MV-4-11 (cell line): Measurements from ENCODE around the gene SNRK.

Experiments
- DNase-seq: peaks from one replicate; lab custom pipeline; 2025; lab: John Stamatoyannopoulos, UW

The SNRK gene

GRCh38 chr3:43372007-43372740 is 85.8 kb downstream of the SNRK start:
- DNase-seq: no peak

- no peak for DNase-seq
Measured at GRCh38 chr3:43372809-43373559, 86.6 kb downstream of the SNRK start.

- no peak for DNase-seq
Measured at GRCh38 chr3:43373560-43373928, 87.2 kb downstream of the SNRK start.

- DNase-seq: peak; percentile 33
Measured at GRCh38 chr3:43378066-43378935, 92.0 kb downstream of the SNRK start.

- no peak for DNase-seq
Measured at GRCh38 chr3:43379343-43379742, 93.0 kb downstream of the SNRK start.

GRCh38 chr3:43388175-43388574 is 101.8 kb downstream of the SNRK start:
- no peak for DNase-seq

GRCh38 chr3:43388915-43389314 is 102.6 kb downstream of the SNRK start:
- no peak for DNase-seq

GRCh38 chr3:43389388-43390254 is 103.3 kb downstream of the SNRK start:
- peak; percentile 92 for DNase-seq

- DNase-seq: no peak
Measured at GRCh38 chr3:43390255-43390588, 103.9 kb downstream of the SNRK start.

- no peak for DNase-seq
Measured at GRCh38 chr3:43391621-43392020, 105.3 kb downstream of the SNRK start.

- no peak for DNase-seq
Measured at GRCh38 chr3:43394041-43394554, 107.8 kb downstream of the SNRK start.

GRCh38 chr3:43399034-43399433 is 112.7 kb downstream of the SNRK start:
- DNase-seq: no peak

- DNase-seq: no peak
Measured at GRCh38 chr3:43400167-43400566, 113.8 kb downstream of the SNRK start.
